Body of pancreas (tissue), 4 donors: ENCODE measurements around the gene AKAP11. TPM values are rescaled to one million over a fixed set of nuclear protein-coding genes. Genes with fewer than 3 reads are reported as not detected.

Source experiments
- ATAC-seq: fragments of 150-250 bp; one replicate; pipeline ENCODE4 v1.9.1; 2016
- DNase-seq, 4 donors: peaks; one replicate each; pipeline ENCODE4 v3.0.0-alpha.2; 2019
- H3K27ac ChIP-seq, 4 donors: fragments of 200-600 bp; sonication (generic); 1 replicate in 3 of 4; 2 replicates in 1 of 4; pipeline versions ENCODE4 v1.5.1 to v1.6.1; 2016 to 2019; ENCODE audit warnings: mild to moderate bottlenecking in 1 of 4, mixed read lengths in 1 of 4, moderate library complexity in 1 of 4
- H3K27me3 ChIP-seq, 2 donors: fragments of 200-600 bp; sonication (generic); one replicate each; pipeline ENCODE4 v1.6.0; 2016; ENCODE audit warnings: mild to moderate bottlenecking in 1 of 2
- H3K36me3 ChIP-seq, 2 donors: fragments of 200-600 bp; sonication (generic); replicated peaks in 1 of 2; 2 replicates each; pipeline ENCODE4 v1.5.1; 2016; ENCODE audit warnings: low read depth in 2 of 2; ENCODE audit not compliant: insufficient read depth in 1 of 2
- H3K4me1 ChIP-seq: fragments of 200-600 bp; sonication (generic); one replicate; pipeline ENCODE4 v1.6.0; 2016
- H3K4me3 ChIP-seq, 2 donors: fragments of 200-600 bp; sonication (generic); 1 replicate in 1 of 2; 2 replicates in 1 of 2; pipeline ENCODE4 v1.5.1; 2016 to 2019
- H3K9me3 ChIP-seq, 3 donors: fragments of 200-600 bp; sonication (generic); 1 replicate in 2 of 3; 2 replicates in 1 of 3; pipeline ENCODE4 v1.5.1; 2016
- POLR2A ChIP-seq, 3 donors: fragments of 450-650 bp; IDR thresholded peaks; one replicate each; pipeline ENCODE4 v1.6.1; 2016; ENCODE audit warnings: antibody characterized with exemption in 3 of 3, mild to moderate bottlenecking in 2 of 3
- WGBS, 2 donors: methylation state at CpG; one replicate each; pipeline ENCODE4 v1.1.5; 2017; 5-methylcytosine and 5-hydroxymethylcytosine counted together
- intact Hi-C: fragments of 100-400 bp; cut with DNase I; formaldehyde crosslinking; loops from one replicate; pipeline ENCODE4 v1.15.1; 2023
- total RNA-seq, 2 donors: library from RNA; depleted of rRNA; stranded (reverse); fragments of >200 nt; gene quantifications; one replicate each; pipeline ENCODE4 v1.1.0, GENCODE V29; 2016
- TF ChIP-seq, protein P1 (sequence below), 7 experiments: fragments of 450-650 bp in 4 of 7; fragments of 200-600 bp in 3 of 7; sonication (generic) in 3 of 7; IDR thresholded peaks; one replicate each; pipeline ENCODE4 v1.5.1; 2016 to 2019; ENCODE audit warnings: antibody characterized with exemption in 7 of 7

The AKAP11 gene
- total RNA-seq, 2 donors from 2014 or later, result 12.5 to 17.9 TPM

GRCh38 chr13:42333613-42334328, 61.8 kb downstream of the AKAP11 start:
- Histone ChIP-seq H3K4me3 (no peak overlapping the region), H3K9me3 (no peaks in the 10 kb centered on the region), H3K4me1 (no peaks in the 10 kb centered on the region), H3K27me3 (no peaks in the 10 kb centered on the region), H3K36me3 (no peaks in the 10 kb centered on the region), H3K27ac (no peak overlapping the region)
- DNase-seq, result no peak
- TF ChIP-seq, protein P1, sequence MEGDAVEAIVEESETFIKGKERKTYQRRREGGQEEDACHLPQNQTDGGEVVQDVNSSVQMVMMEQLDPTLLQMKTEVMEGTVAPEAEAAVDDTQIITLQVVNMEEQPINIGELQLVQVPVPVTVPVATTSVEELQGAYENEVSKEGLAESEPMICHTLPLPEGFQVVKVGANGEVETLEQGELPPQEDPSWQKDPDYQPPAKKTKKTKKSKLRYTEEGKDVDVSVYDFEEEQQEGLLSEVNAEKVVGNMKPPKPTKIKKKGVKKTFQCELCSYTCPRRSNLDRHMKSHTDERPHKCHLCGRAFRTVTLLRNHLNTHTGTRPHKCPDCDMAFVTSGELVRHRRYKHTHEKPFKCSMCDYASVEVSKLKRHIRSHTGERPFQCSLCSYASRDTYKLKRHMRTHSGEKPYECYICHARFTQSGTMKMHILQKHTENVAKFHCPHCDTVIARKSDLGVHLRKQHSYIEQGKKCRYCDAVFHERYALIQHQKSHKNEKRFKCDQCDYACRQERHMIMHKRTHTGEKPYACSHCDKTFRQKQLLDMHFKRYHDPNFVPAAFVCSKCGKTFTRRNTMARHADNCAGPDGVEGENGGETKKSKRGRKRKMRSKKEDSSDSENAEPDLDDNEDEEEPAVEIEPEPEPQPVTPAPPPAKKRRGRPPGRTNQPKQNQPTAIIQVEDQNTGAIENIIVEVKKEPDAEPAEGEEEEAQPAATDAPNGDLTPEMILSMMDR (IDR thresholded peaks at IDR 0.05), result peak in 3 of 7 experiments; percentile 19 to 30 (median 19)
- no peak for TF ChIP-seq POLR2A (IDR thresholded peaks at IDR 0.05)
- 69 to 72% methylated on average over 9 to 12 of the region's 12 CpGs for WGBS, 2 donors
- ATAC-seq, result no peak
- intact Hi-C loops, result no loop called here

- no peak for ATAC-seq
- Histone ChIP-seq H3K9me3 (no peaks in the 10 kb centered on the region), H3K27me3 (no peaks in the 10 kb centered on the region), H3K4me1 (no peaks in the 10 kb centered on the region), H3K4me3 (no peak overlapping the region), H3K27ac (no peak overlapping the region), H3K36me3 (no peaks in the 10 kb centered on the region)
- no peak for TF ChIP-seq POLR2A (IDR thresholded peaks at IDR 0.05)
- intact Hi-C loops, result no loop called here
- DNase-seq, result peak in 1 of 4 donors; percentile 19
- 53 to 63% methylated on average over 6 of the region's 6 CpGs for WGBS, 2 donors
These were observed 62.4 kb downstream of the AKAP11 start for GRCh38 chr13:42334329-42334706.

DNA sequence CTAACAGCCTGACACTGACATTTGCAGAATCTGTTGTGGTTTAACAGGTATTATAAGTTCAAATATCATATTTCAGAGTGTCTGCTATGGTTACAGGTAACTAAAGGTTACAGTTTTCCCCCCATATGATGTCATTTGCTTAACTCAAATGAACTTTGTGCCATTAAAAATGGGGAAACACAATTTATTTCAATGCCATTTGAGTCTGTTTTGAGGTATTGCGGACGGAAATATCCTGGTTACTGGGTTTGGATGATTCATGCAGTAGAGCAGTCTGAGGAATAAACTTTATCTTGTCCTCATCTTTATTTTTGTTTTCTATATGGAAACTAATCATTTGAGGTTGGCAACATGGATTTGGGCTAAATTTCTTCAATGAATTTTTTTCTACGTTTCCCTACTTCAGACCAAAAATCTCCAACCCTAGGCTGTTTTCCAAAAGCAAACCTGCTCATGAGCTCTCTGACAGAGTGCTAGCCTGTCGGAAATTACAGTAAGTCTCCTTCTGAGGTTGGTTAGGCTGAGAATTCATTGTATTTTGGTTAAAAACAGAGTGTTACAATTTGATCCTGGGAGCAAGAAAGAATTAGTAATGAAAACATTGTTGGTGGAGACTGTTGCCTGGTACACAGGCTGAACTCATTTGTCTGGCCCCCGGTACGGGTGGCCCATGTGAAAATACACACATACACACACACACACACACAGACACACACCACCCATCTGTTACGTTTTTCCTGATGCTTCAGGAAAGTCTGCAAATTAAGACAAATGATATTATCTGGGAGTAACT, 66.1 kb downstream of the AKAP11 start:
- no peaks in the 10 kb centered on the region for H3K4me1 ChIP-seq
- intact Hi-C loops, result no loop called here
- H3K4me3 ChIP-seq, result no peak overlapping the region
- H3K36me3 ChIP-seq, result no peaks in the 10 kb centered on the region
- DNase-seq (no peak), ATAC-seq (no peak)
- no peak overlapping the region for H3K27ac ChIP-seq
- no peaks in the 10 kb centered on the region for H3K27me3 ChIP-seq
- H3K9me3 ChIP-seq, result no peaks in the 10 kb centered on the region
- WGBS, 2 donors, result 66 to 69% methylated on average over 7 of the region's 7 CpGs
- TF ChIP-seq, protein P1 (IDR thresholded peaks at IDR 0.05), result no peak
- no peak for TF ChIP-seq POLR2A (IDR thresholded peaks at IDR 0.05)

DNA sequence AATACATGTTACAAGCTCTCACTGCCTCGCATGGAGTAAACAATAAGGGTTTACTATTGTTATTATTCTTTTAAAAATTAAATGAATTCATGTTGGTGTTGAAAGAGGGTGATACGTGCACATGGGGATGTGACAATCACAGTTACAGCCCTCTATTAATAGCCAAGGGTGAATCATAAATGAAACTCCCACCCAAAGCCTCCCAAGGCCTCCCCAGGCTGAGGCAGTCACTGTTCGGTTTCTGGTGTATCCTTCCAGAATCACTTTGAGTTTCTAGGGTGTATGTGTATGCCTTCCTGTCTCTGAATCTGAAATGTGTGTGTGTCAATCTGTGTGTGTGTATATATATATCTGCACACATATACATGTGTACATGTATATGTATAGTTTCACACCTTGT, 73.4 kb downstream of the AKAP11 start:
- whole genome bisulfite sequencing, 2 donors, result 70 to 77% methylated on average over 3 of the region's 3 CpGs
- DNase-seq, result no peak
- no peaks in the 10 kb centered on the region for H3K36me3 ChIP-seq
- no peak for ATAC-seq
- H3K9me3 ChIP-seq, result no peaks in the 10 kb centered on the region
- H3K4me1 ChIP-seq, result no peaks in the 10 kb centered on the region
- peaks cover 0 to 3% of the 10 kb centered on the region in 2 donors for H3K27me3 ChIP-seq
- no peak for TF ChIP-seq POLR2A (IDR thresholded peaks at IDR 0.05)
- TF ChIP-seq, protein P1 (IDR thresholded peaks at IDR 0.05), result no peak
- intact Hi-C loops, result no loop called here
- no peak overlapping the region for H3K27ac ChIP-seq
- no peak overlapping the region for H3K4me3 ChIP-seq

DNA sequence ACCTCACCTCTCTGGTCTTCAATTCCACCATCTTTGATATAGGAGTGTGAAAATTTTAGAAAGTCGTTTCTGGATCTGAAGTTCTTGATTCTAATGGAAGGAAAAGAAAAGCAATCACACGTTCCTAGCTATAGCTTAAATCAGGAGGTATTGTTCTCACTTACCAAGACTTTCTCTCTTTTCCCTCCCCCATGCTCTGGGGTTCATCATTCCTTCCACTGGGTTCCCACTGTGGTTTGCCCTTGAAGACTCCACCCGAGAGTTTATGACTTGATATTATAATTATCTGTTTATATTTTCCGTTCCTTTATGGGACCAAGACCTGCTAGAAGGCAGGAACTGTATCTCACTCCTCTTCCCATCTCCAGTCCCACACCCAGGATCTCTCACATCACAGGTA, 76.6 kb downstream of the AKAP11 start:
- no peak overlapping the region for H3K4me3 ChIP-seq
- no peaks in the 10 kb centered on the region for H3K4me1 ChIP-seq
- no peak overlapping the region for H3K27ac ChIP-seq
- WGBS, 2 donors, result 50 to 59% methylated on average over 4 of the region's 4 CpGs
- H3K9me3 ChIP-seq, result no peaks in the 10 kb centered on the region
- ATAC-seq (no peak), DNase-seq (no peak)
- H3K27me3 ChIP-seq, result peaks cover 0 to 3% of the 10 kb centered on the region in 2 donors
- no peak for TF ChIP-seq POLR2A (IDR thresholded peaks at IDR 0.05)
- TF ChIP-seq, protein P1 (IDR thresholded peaks at IDR 0.05), result no peak
- no peaks in the 10 kb centered on the region for H3K36me3 ChIP-seq
- intact Hi-C loops, result no loop called here
